Right lobe of liver (tissue), 6 donors: ENCODE data around the gene ACTR1A. TPM values are rescaled to one million over a fixed set of nuclear protein-coding genes. Genes with fewer than 3 reads are reported as not detected.

Experiments
- ATAC-seq, 4 donors: fragments of 200-7000 bp; cut with Tn5 transposase; one replicate each; pipeline ENCODE4 v1.9.1; 2020; ENCODE audit warnings: mild to moderate bottlenecking in 4 of 4, moderate library complexity in 4 of 4
- DNase-seq, 3 donors: peaks; one replicate each; pipeline ENCODE4 v3.0.0-alpha.2; 2020
- H3K27ac ChIP-seq, 3 donors: fragments of 200-600 bp; one replicate each; pipeline ENCODE4 v1.8.0; 2022
- H3K27me3 ChIP-seq, 2 donors: fragments of 200-600 bp; one replicate each; pipeline ENCODE4 v1.8.0; 2022
- H3K36me3 ChIP-seq, 4 donors: fragments of 200-600 bp; sonication (generic) in 1 of 4; one replicate each; pipeline versions ENCODE4 v1.5.1 to v1.8.0; 2017 to 2022; ENCODE audit warnings: control low read depth in 1 of 4
- H3K4me1 ChIP-seq, 4 donors: fragments of 200-600 bp; sonication (generic) in 1 of 4; one replicate each; pipeline versions ENCODE4 v1.5.1 to v1.8.0; 2017 to 2022; ENCODE audit warnings: control low read depth in 1 of 4
- H3K4me3 ChIP-seq, 3 donors: fragments of 200-600 bp; one replicate each; pipeline ENCODE4 v1.8.0; 2022
- H3K9me3 ChIP-seq, 4 donors: fragments of 200-600 bp; sonication (generic) in 1 of 4; one replicate each; pipeline versions ENCODE4 v1.5.1 to v1.8.0; 2017 to 2022; ENCODE audit warnings: control low read depth in 1 of 4
- POLR2A ChIP-seq: fragments of 450-650 bp; IDR thresholded peaks from one replicate; pipeline ENCODE4 v1.6.1; 2017; ENCODE audit warnings: antibody characterized with exemption, mild to moderate bottlenecking
- WGBS: methylation state at CpG from one replicate; pipeline ENCODE4 v1.1.6; 2018; ENCODE audit warnings: low coverage, low lambda C conversion rate; ENCODE audit not compliant: insufficient coverage; ENCODE audit errors: missing lambda C conversion rate; 5-methylcytosine and 5-hydroxymethylcytosine counted together
- intact Hi-C, 2 donors: fragments of 100-400 bp; cut with DNase I; formaldehyde crosslinking; loops; one replicate each; pipeline versions ENCODE4 v1.11.2 to v1.14.1; 2022
- total RNA-seq, 6 experiments: library from RNA; depleted of rRNA in 2 of 6; stranded (reverse); fragments of >200 nt in 2 of 6; fragmentation: NEBNext Ultra II Directional in 3 of 6; extraction: Animal tissue kit (Norgen Biotek cat#: 25700) in 3 of 6; gene quantifications; one replicate each; pipeline versions ENCODE4 v1.1.0 to v1.2.4, GENCODE V29; 2016 to 2023
- TF ChIP-seq, protein P1 (sequence below), 4 donors: fragments of 200-600 bp in 3 of 4; fragments of 450-650 bp in 1 of 4; IDR thresholded peaks; one replicate each; pipeline versions ENCODE4 v1.5.1 to v1.8.0; 2016 to 2022; ENCODE audit warnings: antibody characterized with exemption in 4 of 4, mild to moderate bottlenecking in 2 of 4
- donor health status: DM: no; HTN: yes; CAD: no.
- donor health status: DM: no; HTN: no; CAD: no.
- donor health status: DM: no; HTN: no; CAD: no.
- donor health status: DM: no; HTN: yes; CAD: no.
- donor health status: DM: no; HTN: yes; CAD: no.

The ACTR1A gene
- total RNA-seq, 6 experiments from 2014 or later, result 25.6 to 47.9 (median 31.3) TPM

DNA sequence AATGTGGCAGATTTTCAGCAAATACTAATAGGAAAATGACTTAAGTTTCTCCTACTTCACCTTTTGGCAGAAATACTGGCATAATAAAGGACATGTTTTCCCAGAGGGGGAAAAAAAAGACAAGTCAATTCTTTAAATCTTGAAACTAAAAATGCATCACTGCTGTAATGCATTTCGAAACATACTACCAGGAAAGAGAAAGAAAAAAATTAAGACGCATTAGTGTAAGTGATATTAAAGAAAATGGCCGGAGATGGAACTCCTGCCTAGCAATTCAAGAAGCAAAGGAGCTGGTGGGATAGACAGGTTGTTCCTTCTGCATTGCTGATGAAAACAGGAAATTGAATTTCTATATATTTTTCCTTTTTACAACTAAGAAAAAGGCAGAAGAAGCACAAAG is 3.2 kb downstream of the ACTR1A start:
- Histone ChIP-seq H3K4me1 (peaks cover 0 to 16% (median 7%) of the 10 kb centered on the region in 4 donors), H3K9me3 (no peaks in the 10 kb centered on the region), H3K4me3 (no peak overlapping the region), H3K27me3 (no peaks in the 10 kb centered on the region), H3K36me3 (peaks cover 0 to 3% (median 0%) of the 10 kb centered on the region in 4 donors), H3K27ac (no peak overlapping the region)
- WGBS, result 76% methylated on average over 3 of the region's 3 CpGs
- ATAC-seq (no peak), DNase-seq (no peak)
- TF ChIP-seq, protein P1, sequence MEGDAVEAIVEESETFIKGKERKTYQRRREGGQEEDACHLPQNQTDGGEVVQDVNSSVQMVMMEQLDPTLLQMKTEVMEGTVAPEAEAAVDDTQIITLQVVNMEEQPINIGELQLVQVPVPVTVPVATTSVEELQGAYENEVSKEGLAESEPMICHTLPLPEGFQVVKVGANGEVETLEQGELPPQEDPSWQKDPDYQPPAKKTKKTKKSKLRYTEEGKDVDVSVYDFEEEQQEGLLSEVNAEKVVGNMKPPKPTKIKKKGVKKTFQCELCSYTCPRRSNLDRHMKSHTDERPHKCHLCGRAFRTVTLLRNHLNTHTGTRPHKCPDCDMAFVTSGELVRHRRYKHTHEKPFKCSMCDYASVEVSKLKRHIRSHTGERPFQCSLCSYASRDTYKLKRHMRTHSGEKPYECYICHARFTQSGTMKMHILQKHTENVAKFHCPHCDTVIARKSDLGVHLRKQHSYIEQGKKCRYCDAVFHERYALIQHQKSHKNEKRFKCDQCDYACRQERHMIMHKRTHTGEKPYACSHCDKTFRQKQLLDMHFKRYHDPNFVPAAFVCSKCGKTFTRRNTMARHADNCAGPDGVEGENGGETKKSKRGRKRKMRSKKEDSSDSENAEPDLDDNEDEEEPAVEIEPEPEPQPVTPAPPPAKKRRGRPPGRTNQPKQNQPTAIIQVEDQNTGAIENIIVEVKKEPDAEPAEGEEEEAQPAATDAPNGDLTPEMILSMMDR (IDR thresholded peaks at IDR 0.05), result no peak
- TF ChIP-seq POLR2A, result no peak
- intact Hi-C loops, result no loop called here

GRCh38 chr10:102497545-102497944 is 5.0 kb downstream of the ACTR1A start:
- H3K36me3 ChIP-seq, result peaks cover 0 to 3% (median 0%) of the 10 kb centered on the region in 4 donors
- ATAC-seq (no peak), DNase-seq (no peak)
- no peak overlapping the region for H3K4me3 ChIP-seq
- WGBS, result 89% methylated on average over 1 of the region's 1 CpG
- no peaks in the 10 kb centered on the region for H3K27me3 ChIP-seq
- TF ChIP-seq, protein P1 (IDR thresholded peaks at IDR 0.05), result no peak
- no peak for TF ChIP-seq POLR2A
- H3K4me1 ChIP-seq, result peaks cover 0 to 9% (median 4%) of the 10 kb centered on the region in 4 donors
- intact Hi-C loops, result no loop called here
- no peak overlapping the region for H3K27ac ChIP-seq
- H3K9me3 ChIP-seq, result no peaks in the 10 kb centered on the region

GRCh38 chr10:102493771-102494170 is 8.7 kb downstream of the ACTR1A start:
- Histone ChIP-seq H3K27ac (no peak overlapping the region), H3K4me1 (no peaks in the 10 kb centered on the region), H3K4me3 (no peak overlapping the region), H3K27me3 (no peaks in the 10 kb centered on the region), H3K9me3 (no peaks in the 10 kb centered on the region), H3K36me3 (peaks cover 0 to 14% (median 7%) of the 10 kb centered on the region in 4 donors)
- DNase-seq (peak in 1 of 3 donors; percentile 7), ATAC-seq (no peak)
- no peak for TF ChIP-seq POLR2A
- TF ChIP-seq, protein P1 (IDR thresholded peaks at IDR 0.05), result no peak
- intact Hi-C loops, result no loop called here
- WGBS, result 100% methylated on average over 1 of the region's 2 CpGs

DNA sequence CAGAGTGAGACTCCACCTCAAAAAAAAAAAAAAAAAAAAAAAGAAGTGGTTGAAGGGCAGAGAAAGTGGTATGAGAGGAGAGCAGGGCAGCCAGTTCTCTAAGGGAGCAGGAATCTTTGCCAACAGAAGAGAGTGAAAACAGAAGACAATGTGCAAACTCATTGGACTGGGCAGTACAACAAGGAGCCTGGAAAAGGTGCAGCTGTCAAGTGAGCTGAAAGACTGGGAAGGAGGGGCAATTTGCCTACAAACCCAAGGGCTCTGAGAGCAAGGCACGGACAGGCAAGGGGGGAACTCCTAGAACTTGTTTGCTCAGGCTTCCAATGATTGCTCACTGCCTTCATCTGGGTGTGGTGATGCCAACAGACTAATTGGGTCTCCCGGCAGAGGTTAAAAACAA is 9.5 kb downstream of the ACTR1A start:
- peaks cover 5 to 22% (median 10%) of the 10 kb centered on the region in 4 donors for H3K36me3 ChIP-seq
- peak in 1 of 3 donors; percentile 8 for DNase-seq

More for the DNA sequence above, 9.5 kb downstream of the ACTR1A start:
- no peak overlapping the region for H3K27ac ChIP-seq
- TF ChIP-seq POLR2A, result no peak
- TF ChIP-seq, protein P1 (IDR thresholded peaks at IDR 0.05), result no peak
- 53% methylated on average over 2 of the region's 2 CpGs for WGBS
- H3K27me3 ChIP-seq, result no peaks in the 10 kb centered on the region
- no peak overlapping the region for H3K4me3 ChIP-seq
- intact Hi-C loops, result no loop called here
- no peaks in the 10 kb centered on the region for H3K9me3 ChIP-seq
- H3K4me1 ChIP-seq, result no peaks in the 10 kb centered on the region
- ATAC-seq, result peak in 1 of 4 donors; percentile 64
